GM12874 (cell line): ENCODE results near the gene FGFR2.

ENCODE experiments used
- TF ChIP-seq, protein P1 (sequence below): IDR thresholded peaks from 2 replicates; pipeline ENCODE4 v1.5.1; 2011; ENCODE audit warnings: low read depth, mild to moderate bottlenecking, control low read depth, low read length, moderate library complexity; ENCODE audit not compliant: insufficient read depth

FGFR2 gene

DNA sequence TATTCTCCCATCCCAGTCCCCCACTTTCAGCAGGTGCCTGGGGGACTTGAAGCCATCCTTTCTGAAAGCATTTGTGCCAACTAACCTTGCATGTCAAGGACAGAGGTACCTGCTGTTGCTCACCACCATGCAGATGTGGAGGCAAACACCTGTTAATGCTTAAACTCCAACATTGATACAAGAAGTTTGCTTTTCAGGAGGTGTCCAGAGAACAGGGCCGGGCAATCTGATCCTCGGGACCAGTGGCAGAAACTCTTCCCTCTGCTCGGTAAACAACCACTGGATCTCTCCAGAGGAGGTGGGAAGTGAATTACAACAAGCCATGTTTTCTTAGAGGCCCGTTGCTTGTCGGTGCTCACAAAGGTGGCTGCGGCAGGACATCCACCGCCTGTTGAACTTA is 54.7 kb downstream of the FGFR2 start:
- TF ChIP-seq, protein P1, sequence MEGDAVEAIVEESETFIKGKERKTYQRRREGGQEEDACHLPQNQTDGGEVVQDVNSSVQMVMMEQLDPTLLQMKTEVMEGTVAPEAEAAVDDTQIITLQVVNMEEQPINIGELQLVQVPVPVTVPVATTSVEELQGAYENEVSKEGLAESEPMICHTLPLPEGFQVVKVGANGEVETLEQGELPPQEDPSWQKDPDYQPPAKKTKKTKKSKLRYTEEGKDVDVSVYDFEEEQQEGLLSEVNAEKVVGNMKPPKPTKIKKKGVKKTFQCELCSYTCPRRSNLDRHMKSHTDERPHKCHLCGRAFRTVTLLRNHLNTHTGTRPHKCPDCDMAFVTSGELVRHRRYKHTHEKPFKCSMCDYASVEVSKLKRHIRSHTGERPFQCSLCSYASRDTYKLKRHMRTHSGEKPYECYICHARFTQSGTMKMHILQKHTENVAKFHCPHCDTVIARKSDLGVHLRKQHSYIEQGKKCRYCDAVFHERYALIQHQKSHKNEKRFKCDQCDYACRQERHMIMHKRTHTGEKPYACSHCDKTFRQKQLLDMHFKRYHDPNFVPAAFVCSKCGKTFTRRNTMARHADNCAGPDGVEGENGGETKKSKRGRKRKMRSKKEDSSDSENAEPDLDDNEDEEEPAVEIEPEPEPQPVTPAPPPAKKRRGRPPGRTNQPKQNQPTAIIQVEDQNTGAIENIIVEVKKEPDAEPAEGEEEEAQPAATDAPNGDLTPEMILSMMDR = no peak

DNA sequence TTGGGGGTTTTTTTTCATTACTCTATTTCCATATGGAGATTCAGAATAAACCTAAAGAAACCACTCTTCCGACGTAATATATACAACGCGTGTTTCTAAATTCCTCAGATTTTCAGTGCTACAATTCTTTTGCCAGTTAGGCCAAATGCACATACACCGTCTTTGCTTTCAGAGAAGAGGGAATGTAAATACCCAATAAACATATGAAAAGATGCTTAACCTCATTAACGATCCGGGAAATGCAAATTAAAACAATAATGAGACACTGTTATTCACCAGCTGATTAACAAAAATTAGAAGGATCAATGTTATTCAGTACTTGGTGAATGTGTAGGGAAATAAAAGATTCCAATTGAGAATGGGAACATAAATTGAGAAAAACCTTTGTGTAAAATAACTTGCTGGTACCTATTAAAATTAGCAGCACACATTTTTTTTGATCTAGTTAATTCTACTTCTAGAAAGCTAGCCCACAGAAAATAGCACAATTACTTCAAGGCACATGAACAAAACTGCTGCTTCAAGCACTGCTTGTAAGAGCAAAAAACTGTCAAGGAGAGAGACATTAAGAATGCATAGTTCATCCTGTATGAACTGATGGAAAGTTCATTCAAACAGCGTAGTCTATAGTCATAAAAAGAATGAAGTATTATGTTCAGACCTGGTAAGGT is 56.7 kb downstream of the FGFR2 start:
- TF ChIP-seq, protein P1 = no peak

DNA sequence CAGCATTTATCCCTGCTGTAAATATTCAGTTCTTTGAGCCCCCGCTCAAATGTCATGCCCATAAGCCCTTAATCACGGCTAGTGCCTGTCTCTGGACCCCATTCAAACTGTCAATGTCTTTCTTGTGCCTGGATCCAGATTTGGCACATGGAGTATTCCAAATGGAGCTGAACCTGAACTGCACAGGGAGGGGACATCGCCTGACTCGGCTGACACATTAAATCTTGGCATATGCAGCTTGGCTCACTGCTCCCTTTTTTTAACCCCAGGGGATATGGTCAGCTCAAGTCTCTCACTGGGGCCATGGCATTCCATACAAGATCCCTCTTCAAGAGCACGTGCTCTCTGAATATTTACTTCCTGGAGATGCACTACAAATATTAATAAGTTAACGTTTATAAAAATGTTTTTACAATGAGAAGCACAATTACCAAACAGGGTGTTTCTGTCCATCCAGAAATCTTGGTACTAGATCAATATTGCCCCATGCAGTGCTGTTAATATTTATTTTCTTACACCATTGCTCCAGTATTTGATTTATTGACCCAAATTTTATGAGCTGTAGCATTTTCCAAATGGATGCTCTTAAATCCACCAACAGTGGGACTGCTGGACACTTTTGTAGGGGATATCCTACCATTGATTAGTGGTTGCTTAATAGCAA is 57.4 kb downstream of the FGFR2 start:
- TF ChIP-seq, protein P1 = no peak

DNA sequence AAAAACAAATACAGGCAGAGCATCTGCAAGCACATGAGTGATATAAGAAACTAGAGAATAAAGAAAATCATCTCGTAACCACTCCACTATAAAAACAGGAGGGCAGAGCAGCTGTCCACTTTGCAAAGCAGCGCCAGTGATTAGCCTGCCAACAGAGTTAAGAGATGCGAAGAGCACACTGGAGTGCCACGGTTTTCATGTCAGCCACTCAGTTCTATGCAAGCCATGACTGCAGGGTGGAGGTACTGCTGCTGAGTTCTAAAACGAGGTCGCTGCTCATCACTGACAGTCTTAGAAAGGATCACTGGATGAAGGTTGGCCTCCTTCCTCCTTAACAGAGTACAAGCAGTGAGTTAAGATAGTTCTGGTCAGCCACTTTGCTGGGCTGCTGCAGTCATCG is 58.5 kb downstream of the FGFR2 start:
- TF ChIP-seq, protein P1 = no peak

DNA sequence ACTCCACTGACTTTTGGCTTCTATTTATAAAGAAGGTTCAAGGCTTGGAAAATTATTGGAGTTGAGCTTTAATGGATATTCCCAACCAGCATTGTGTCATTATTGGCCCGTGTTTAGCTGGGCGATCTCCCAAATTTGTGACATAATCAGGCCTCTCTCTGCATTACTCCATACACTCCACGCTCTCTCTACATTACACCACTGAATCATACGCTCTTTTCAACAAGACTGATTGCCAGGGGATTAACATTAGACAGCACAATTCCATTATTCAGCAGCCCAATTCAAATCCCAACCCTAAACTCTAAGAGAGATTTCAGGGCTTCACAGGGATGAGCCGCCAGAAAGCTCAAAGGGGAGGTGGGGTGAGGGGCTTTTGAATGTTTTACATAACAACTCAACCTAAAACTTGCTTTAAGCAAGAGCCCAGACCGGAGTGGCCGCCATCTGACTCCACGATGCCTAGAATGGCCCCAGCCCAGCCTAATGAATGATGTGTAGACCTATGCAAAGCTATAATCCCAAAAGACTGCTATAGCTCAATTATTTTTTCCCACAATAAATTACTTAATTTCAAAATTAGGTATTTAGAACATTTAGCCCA is 61.8 kb downstream of the FGFR2 start:
- TF ChIP-seq, protein P1 = no peak

DNA sequence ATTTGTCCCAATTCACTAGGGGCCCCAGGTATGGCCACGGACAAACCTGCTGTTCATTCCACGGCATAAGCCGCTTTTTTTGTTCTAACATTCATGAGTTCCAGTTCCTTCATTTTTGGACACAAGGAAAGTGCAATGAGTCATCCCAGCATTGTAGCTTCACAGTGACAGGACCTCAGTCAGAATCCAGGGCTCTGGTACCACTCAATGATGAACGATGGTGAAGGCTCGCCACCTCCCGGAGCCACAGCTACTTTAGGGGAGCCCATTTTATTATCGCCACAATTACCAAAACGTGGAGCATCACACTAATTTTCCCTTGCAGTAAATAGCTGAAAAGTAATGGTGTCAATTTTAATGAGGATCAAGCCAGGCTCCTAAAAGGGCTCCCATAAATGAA is 62.9 kb downstream of the FGFR2 start:
- TF ChIP-seq, protein P1 = no peak

DNA sequence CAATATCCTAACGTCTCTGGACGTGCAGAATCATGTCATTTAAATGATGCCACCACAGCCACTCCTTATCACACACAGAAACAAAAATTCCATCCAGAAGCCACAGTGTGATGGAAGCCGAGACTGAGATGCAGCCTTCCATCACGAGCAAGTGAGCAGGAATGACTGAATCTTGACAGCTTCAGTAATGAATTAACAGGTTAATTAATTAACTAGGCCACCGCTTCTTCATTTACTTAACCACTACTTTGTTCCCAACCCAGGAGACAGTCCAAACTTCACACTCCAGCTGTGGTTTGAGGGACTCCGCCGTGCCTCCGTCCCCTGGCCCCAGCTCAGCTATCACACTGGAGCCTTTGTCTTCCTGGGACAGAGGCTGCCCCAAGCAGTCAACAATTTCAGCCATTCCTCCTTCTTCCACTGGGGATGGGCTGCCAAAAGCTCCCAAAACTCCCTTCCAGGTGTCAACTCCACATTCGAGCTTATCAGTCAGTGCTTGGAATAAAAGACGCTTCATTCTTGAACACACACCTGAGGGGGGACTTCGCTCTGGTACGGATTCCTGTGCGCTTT is 65.9 kb downstream of the FGFR2 start:
- TF ChIP-seq, protein P1 = no peak
